Muscle of leg (tissue), 11 donors: ENCODE data around the gene KRT2. TPM values are rescaled to one million over a fixed set of nuclear protein-coding genes. Genes with fewer than 3 reads are reported as not detected.

Experiments
- DNase-seq: peaks from one replicate; pipeline ENCODE4 v3.0.0; 2013
- H3K27ac ChIP-seq: one replicate; pipeline ENCODE4 v1.5.1; 2013; ENCODE audit warnings: mild to moderate bottlenecking, low read length, control low read depth
- H3K27me3 ChIP-seq: one replicate; pipeline ENCODE4 v1.6.1; 2013; ENCODE audit warnings: low read length; ENCODE audit not compliant: control insufficient read depth, insufficient read depth
- H3K36me3 ChIP-seq: one replicate; pipeline ENCODE4 v1.6.1; 2013; ENCODE audit warnings: low read length; ENCODE audit not compliant: control insufficient read depth, insufficient read depth
- H3K4me1 ChIP-seq: one replicate; pipeline ENCODE4 v1.6.1; 2013; ENCODE audit warnings: low read length; ENCODE audit not compliant: control insufficient read depth, insufficient read depth
- H3K4me3 ChIP-seq: one replicate; pipeline ENCODE4 v1.5.1; 2013; ENCODE audit warnings: low read length, control low read depth
- H3K9me3 ChIP-seq: replicated peaks from 2 replicates; pipeline ENCODE4 v1.6.1; 2013; ENCODE audit warnings: low read depth, low read length; ENCODE audit not compliant: control insufficient read depth
- WGBS: methylation state at CpG from one replicate; pipeline ENCODE4 v1.1.5; 2013; ENCODE audit warnings: missing lambda C conversion rate; ENCODE audit not compliant: insufficient coverage; 5-methylcytosine and 5-hydroxymethylcytosine counted together
- polyA plus RNA-seq, 8 donors: library from polyadenylated mRNA; unstranded; fragments of 120-200 nt; gene quantifications; one replicate each; pipeline versions ENCODE4 v1.2.1 to v1.2.3, GENCODE V29; 2013; ENCODE audit warnings: inconsistent platforms in 1 of 8, low replicate concordance in 1 of 8; ENCODE audit not compliant: insufficient read length in 8 of 8, insufficient read depth in 1 of 8
- total RNA-seq: library from RNA; stranded (reverse); fragments of 120-200 nt; gene quantifications from one replicate; pipeline ENCODE4 v1.2.4, GENCODE V29; 2013

The KRT2 gene
- total and polyA plus RNA-seq, 9 donors: 0.11 to 0.18 TPM; not detected in 7

DNA sequence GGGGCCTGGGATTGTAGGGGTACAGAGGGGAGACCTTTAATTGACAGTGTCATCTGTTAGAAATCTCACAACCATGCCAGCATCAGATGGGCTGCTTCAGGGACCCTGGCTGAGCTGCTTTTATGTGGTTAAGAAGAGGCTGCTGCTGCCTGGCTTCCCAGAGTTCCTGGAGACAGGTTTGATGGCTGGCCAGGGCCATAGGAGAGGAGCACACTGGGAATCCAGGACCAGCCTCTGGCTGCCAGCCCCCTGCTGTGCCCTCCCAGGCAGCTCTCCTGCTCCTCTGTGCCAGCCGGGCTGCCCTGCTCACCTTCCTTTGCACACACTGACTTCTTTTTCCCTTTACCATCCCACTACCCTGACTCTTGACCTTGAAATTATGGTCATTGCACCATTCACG lies 33.1 kb downstream of the KRT2 start:
- no peaks in the 10 kb centered on the region for H3K4me1 ChIP-seq
- no peaks in the 10 kb centered on the region for H3K9me3 ChIP-seq
- no peaks in the 10 kb centered on the region for H3K36me3 ChIP-seq
- peaks cover 13% of the 10 kb centered on the region for H3K27me3 ChIP-seq
- no peak overlapping the region for H3K27ac ChIP-seq
- DNase-seq: no peak
- WGBS: 85% methylated on average over 1 of the region's 2 CpGs
- no peak overlapping the region for H3K4me3 ChIP-seq

DNA sequence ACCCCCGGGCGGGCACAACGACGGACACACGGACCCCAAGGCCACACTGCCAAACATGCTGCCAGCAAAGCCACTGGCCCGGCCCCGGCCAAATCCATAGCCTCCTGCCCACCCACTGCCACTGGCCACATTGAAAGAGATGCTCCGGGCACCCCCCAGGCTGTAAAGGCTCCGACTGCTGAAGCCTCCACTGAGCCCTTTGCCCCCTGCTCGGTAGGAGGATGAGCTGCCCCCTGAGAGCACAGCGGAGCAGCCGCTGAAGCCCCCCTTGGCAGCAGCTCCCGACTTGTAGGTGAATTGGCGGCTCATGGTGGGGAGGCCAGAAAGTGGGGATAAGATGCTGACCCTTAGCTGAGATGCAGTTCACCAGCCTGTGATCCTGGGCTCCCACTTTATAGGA lies 33.8 kb downstream of the KRT2 start, which contains the start of gene KRT73:
Gene KRT73 (minus strand): TSS at position 344 of the 400 bp plus-strand sequence. CDS start 35 bp downstream, at position 309.
- no peaks in the 10 kb centered on the region for H3K9me3 ChIP-seq
- no peaks in the 10 kb centered on the region for H3K4me1 ChIP-seq
- no peaks in the 10 kb centered on the region for H3K36me3 ChIP-seq
- DNase-seq: no peak
- 87% methylated on average over 10 of the region's 14 CpGs for WGBS
- peaks cover 13% of the 10 kb centered on the region for H3K27me3 ChIP-seq
- H3K27ac ChIP-seq: no peak within 1 kb of the TSS
- H3K4me3 ChIP-seq: no peak within 1 kb of the TSS

DNA sequence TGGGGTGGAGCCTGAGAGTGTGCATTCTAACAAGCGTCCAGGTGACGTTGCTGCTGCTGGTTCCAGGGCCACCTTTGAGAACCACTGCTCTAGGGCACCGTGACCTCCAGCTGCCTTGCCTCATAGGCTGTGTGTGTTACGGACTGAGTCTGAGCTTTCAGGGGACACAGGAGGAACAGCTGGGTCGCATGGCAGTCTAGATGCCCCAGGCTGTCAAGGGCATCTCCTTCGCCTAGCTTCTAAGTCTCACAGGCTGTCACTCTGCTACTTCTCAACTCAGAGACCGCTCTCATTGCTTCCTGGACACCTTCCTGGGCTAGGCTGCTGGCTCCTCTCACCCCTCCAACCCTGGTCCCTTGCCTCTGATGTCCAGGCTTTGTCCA lies 34.6 kb downstream of the KRT2 start:
- no peak overlapping the region for H3K4me3 ChIP-seq
- H3K36me3 ChIP-seq: no peaks in the 10 kb centered on the region
- no peaks in the 10 kb centered on the region for H3K9me3 ChIP-seq
- WGBS: 86% methylated on average over 6 of the region's 7 CpGs
- DNase-seq: no peak
- H3K27me3 ChIP-seq: peaks cover 13% of the 10 kb centered on the region
- no peaks in the 10 kb centered on the region for H3K4me1 ChIP-seq
- H3K27ac ChIP-seq: no peak overlapping the region

DNA sequence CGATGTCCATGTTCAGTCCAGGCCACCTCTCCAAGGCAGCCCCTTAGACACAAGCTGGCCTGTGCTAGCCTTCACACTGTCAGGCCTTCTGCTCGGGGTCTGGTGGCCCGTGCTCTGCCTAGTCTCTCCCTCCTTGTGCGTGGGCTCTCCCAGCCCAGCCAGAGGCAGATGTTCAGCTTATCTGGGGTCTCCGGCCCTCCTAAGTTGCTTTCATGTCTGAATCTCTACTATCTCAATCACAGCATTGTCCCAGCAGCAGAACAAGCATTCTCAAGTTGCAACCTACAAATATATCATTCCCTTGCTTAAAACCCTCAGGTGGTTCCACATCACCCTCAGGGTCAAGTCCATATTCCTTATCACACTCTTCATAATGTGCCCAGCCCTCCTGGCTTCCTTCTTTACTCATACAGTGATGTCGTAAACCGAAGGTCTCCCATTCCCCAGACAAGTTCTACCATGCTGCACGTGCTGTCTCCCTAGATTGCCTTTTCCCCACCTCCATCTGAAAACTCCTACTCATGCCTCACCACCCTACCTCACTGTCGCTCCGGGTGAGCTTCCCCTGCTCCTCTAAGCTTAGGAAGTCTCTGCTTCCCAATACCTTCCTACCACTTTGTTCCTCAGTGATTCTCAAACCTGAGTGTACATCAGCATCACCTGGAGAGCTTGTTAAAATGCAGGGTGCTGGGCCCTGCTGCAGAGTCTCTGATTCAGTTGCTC lies 35.2 kb downstream of the KRT2 start:
- H3K4me3 ChIP-seq: no peak overlapping the region
- H3K9me3 ChIP-seq: no peaks in the 10 kb centered on the region
- H3K4me1 ChIP-seq: no peaks in the 10 kb centered on the region
- peaks cover 13% of the 10 kb centered on the region for H3K27me3 ChIP-seq
- H3K36me3 ChIP-seq: no peaks in the 10 kb centered on the region
- 77% methylated on average over 10 of the region's 10 CpGs for WGBS
- no peak for DNase-seq
- H3K27ac ChIP-seq: no peak overlapping the region

DNA sequence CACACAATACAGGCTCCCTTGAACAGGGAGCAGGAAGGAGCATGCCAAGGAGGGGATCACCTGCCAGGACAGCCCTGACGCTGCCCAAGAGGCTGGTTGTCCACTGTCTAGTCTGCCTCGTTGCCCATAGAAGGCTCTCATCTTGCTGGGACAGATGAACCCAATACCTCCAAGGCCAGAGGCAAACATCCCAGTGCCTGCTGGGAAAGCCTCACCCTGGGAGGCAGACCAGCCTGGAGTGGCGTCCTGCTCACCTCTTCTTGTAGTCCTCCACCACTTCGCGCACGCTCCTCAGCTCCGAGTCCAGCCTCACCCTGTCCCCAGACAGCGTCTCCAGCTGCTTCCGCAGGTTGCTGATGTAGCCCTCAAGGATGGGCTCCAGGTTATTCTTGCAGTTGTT lies 36.1 kb downstream of the KRT2 start:
- H3K36me3 ChIP-seq: no peaks in the 10 kb centered on the region
- peaks cover 19% of the 10 kb centered on the region for H3K27me3 ChIP-seq
- no peak for DNase-seq
- H3K9me3 ChIP-seq: no peaks in the 10 kb centered on the region
- H3K27ac ChIP-seq: no peak overlapping the region
- H3K4me3 ChIP-seq: no peak overlapping the region
- WGBS: 89% methylated on average over 5 of the region's 9 CpGs
- no peaks in the 10 kb centered on the region for H3K4me1 ChIP-seq

DNA sequence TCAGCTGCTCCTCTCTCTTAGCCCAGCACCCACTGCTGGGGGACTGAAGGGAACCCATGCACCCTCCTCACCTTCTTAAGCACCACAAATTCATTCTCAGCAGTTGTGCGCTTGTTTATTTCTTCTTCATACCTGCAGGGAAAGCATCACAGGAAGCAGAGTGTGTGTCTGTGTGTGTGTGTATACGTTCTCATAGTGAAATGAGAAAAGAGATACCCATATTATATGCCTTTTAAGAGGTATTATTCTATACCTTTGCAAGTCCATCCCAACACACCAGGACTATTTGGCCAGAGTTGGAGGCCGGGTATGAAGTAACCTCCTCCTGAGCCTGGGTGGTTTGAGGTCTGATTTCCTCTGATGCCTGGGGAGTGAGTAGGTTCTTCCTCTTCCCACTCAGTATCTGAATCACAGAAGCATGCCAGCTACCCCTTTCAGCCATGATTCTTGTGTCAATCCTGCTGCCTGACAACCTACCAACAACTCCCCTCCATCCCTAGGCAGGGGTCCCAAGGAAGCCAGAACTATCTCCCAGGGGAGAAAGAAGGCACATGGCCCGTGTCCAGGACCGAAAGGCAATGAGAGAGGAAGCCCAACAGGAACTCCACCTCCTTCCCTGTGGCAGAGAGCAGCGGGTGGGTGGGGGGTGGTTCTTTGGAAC lies 36.7 kb downstream of the KRT2 start:
- no peaks in the 10 kb centered on the region for H3K9me3 ChIP-seq
- WGBS: no CpG with 5 or more reads among the region's 6 CpGs

DNA sequence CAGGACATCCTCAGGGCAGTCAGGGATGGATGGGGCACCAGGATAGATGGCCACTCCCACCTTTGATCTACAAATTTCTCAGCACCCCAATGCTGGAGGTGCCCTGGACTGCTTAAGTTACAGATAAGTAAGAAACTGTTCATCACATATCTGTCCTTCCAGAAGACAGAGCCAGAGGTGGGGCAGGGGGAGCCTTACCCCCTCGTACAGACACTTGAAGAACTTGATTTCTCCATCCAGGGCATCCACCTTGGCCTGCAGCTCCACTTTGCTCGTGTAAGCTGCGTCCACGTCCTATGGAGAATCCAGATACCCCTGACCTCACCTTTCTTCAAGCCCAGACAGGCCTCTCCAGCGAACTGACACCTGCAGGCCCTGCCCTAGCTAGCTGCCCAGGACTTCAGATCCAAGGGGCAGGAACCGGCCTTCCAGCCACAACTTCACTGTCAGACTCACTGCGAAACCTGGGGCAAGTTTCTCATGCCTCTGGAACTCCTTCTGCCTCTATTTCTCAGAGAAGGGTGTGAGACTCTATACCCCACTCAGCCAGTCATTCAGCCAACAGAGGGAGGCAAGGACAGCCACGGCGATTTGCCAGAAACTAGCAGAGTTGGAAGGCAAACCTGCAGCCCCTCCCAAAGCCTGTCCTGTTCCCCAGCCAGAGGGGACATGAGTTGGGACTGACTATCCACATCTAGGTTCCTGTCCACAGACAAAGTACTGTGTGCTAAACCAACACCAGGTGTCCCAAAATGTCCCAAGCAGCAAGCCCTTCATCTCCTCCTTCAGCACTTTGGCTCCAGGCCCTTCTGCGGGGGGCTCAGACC lies 37.4 kb downstream of the KRT2 start:
- Histone ChIP-seq H3K27ac (no peak overlapping the region), H3K9me3 (no peaks in the 10 kb centered on the region), H3K4me1 (no peaks in the 10 kb centered on the region), H3K4me3 (no peak overlapping the region), H3K36me3 (no peaks in the 10 kb centered on the region), H3K27me3 (peaks cover 28% of the 10 kb centered on the region)
- DNase-seq: no peak
- WGBS: 80% methylated on average over 9 of the region's 10 CpGs

More for the DNA sequence above, 36.7 kb downstream of the KRT2 start:
- no peak for DNase-seq
- Histone ChIP-seq H3K27ac (no peak overlapping the region), H3K4me1 (no peaks in the 10 kb centered on the region), H3K4me3 (no peak overlapping the region), H3K36me3 (no peaks in the 10 kb centered on the region), H3K27me3 (peaks cover 24% of the 10 kb centered on the region)

DNA sequence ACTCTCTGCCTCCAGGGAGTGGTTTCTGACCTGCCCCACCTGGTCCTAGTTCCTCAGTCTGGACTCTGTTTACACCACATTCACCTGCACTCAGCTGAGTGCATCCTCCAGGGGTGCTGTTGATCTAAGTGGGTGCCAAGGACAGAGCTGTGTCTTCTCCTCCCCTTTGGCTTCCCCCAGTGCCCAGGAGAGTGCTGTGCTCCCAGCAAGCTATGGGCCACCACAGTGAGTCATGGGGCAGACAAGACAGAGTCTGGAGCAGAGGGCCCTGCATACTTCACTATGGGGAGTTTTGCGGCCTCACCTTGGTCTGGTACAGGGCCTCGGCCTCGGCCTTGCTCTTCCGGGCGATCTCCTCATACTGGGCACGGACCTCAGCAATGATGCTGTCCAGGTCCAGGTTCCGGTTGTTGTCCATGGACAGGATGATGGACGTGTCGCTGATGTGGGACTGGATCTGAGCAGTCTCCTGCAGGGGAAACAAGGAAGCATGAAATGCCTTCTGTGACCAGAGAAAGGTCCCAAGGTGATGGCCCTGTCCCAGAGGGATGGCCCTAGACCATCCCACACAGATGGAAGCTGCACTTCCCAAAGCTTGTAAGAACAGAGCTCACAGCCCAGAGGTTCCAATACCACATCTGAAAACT lies 38.5 kb downstream of the KRT2 start:
- Histone ChIP-seq H3K27me3 (peaks cover 37% of the 10 kb centered on the region), H3K27ac (no peak overlapping the region), H3K4me1 (no peaks in the 10 kb centered on the region), H3K36me3 (no peaks in the 10 kb centered on the region), H3K9me3 (no peaks in the 10 kb centered on the region), H3K4me3 (no peak overlapping the region)
- no peak for DNase-seq
- WGBS: 95% methylated on average over 7 of the region's 9 CpGs

DNA sequence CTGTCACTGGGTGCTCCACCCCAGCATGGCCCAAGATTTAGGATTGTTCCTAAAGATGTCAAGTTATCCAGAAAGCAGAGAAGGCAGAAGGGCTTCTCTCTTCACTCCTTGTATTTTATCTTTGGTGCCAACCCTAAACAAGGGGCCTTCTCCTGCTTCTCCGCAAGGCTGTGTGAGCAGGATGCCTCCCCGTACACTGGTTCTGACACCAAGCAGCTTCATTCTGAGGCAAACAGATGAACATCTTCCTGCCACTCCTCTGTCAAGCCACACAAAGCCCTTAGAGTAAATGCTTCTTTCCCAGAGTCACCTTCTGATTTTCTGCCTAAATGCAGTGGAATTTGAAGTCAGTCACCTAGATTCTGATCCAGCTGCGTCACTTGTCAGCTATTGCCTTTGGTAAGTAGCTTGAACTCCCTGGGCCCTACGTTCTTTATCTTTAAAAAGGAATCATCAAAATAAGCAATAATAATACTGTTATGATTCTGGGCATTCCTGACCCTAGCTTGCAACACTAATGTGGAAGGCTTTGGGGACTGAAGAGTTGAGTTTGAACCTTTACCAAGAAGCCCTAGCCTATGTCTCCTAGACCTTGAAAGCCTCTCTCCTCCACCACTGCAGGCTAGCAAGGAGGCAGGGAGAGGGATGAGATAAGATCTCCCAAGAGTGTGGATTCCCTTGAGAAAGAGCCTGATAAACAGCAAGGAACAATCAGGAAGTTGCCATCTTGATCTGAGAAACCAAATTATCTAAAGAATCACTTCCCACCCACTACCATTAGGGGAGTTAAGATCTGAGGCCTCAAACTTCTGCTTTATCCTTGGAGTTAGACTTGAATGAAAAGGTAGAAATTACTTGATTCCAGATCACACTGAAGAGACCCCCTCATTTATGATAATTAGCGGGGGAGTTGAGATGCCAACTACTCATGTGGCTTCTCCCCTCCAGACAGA lies 39.3 kb downstream of the KRT2 start:
- DNase-seq: no peak
- H3K9me3 ChIP-seq: no peaks in the 10 kb centered on the region
- H3K27me3 ChIP-seq: peaks cover 42% of the 10 kb centered on the region
- WGBS: 58% methylated on average over 3 of the region's 5 CpGs
- no peaks in the 10 kb centered on the region for H3K4me1 ChIP-seq
- no peak overlapping the region for H3K4me3 ChIP-seq
- H3K36me3 ChIP-seq: no peaks in the 10 kb centered on the region
- no peak overlapping the region for H3K27ac ChIP-seq
